DMS53 (cell line): ENCODE measurements around the gene COPZ1.

ENCODE experiments used
- DNase-seq: peaks from one replicate; lab custom pipeline; 2025; lab: John Stamatoyannopoulos, UW

Gene COPZ1

DNA sequence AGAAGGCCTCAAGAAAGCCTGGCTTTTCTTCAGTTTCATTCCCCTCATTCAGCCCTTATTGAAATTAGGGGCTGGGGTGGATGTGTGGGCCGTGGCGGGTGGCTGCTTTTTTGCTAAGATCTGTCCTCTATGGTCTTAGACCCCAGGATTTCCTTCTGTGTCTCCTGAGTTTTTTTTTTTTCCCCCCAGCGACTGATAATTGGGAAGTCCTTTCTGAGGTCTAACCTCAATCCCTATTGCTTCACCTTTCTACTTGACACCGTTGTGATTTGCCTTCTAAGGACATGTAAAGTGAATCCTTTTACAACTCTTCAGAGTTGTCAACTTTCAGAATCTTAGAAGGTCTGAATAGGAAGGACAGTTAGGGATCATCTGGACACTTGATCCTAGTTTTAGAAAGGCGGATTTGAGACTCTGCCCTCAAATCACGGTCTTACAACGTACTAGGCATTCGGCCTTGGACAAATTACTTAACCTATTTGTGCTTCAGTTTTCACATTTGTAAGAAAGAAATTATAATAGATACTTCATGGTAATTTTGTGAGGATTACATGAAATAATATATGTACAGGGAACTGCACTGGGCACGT lies 34.9 kb downstream of the COPZ1 start:
- DNase-seq, result no peak

DNA sequence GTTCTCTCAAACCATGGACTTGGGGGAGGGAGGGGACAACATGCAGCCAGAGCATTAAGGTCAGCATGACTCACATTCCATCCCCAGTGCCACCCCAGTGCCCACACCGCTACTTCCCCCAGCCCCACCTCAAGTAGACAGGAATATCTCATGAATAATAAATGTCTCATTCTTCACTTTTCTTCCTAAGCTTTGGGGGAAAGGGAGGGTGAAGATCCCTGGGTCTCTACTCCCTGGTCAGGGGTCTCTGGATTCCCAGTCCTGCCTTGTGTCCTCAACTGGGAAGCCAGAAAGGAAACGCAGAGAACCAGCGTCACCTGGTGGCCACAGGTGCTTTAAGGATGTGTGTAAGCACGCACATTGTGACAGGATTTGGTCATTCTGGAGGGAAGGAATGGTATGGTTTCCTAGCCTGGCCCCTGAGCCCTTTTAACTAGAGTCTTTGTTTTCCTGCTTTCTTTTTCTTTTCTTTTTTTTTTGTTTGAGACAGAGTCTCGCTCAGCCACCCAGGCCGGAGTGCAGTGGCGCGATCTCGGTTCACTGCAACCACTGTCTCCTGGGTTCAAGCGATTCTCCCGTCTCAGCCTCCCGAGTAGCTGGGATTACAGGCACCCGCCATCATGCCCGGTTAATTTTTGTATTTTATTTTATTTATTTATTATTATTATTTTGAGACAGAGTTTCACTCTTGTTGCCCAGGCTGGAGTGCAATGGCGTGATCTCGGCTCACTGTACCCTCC lies 36.0 kb downstream of the COPZ1 start:
- peak; percentile 93 for DNase-seq

DNA sequence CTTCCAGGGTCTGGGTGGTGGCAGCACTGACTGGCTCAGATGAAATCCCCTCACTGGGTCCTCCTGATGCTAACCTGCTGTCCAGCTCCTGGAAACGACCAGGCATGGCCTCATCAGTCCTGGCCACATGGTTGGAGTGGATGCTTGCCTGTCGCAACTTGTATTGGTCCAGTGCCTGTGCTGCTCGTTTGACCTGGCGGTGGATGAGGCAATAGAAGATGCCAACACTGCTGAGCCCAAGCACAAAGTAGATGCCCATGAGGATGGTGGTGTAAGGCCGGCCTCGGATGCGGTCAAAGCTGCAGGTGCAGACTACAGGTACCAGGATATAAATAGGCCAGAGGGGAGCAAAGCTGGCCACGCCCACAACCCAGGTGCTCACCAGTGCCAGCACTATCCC lies 38.1 kb downstream of the COPZ1 start:
- DNase-seq, result no peak

DNA sequence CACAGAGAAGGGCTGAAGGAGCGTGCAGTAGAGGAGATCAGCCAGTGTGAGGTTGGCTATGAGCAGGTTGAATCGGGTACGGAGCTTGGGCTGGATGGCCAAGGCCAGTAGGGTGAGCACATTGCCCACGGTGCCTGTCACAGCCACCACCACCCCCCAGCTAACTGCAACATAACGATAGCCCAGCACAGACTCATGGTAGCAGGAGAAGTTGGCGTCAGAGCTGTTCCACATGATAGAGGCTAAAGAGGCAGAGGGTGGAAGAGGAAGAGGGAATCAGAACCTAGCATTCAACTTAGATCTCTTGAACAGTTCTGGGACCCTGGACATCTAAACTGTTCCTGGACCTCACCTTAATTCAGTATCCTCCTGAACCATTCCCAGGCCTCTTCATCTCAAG lies 38.7 kb downstream of the COPZ1 start:
- no peak for DNase-seq

DNA sequence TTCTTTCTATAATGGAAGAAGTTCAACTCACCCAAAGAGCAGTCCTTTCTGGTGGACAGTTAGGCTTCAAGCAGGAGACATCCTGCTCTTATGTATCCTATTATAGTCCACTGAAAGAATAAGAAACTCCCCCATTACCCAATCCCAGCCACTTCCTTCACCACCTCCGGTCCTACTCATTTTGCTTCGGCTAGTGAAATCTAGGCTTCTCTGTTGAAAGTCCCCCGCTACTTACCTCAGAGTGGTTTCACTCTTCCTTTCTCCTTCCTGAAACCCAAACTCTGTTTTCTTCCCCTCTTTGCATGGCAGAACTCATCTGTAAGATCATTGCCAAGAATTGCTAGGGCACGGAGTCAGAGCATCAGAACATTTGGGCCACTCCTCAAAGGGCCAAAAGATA lies 39.5 kb downstream of the COPZ1 start, which contains the start of gene GPR84:
GPR84 (minus strand) TSS at position 74 of the 400 bp plus-strand sequence. CDS start 635 bp downstream, outside the sequence.
- DNase-seq, result no peak

DNA sequence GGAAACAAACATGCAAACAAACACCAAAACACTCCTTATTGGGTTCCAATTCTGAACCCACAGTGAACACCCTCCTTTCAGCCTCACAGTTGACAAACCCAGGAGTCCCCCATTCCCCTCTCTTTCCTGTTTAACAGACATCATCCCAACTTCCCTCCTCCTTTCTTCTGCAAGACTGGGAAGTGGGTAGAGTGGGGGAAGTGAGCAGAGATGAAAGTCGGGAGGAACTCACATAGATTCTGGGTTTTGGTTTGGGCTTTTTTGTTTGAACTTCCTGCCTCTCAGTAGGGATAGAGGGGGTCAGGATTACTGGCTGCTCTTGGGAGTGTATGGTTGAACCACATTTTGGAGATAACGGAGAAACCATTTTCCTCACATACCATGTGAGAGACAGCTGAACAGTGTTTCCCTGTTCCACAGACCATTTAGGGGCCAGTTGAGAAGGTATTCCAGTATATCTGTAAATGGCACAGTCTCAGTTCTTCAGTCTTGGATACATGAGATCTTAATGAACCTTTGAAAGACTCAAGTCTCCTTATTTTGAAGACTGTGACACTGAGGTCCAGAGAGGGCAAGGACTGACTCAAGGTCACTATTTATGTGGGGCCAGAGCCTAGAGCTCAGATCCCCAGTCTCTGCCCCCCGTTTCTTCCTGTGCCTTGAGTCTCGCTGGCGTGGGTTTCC lies 43.2 kb downstream of the COPZ1 start:
- no peak for DNase-seq

DNA sequence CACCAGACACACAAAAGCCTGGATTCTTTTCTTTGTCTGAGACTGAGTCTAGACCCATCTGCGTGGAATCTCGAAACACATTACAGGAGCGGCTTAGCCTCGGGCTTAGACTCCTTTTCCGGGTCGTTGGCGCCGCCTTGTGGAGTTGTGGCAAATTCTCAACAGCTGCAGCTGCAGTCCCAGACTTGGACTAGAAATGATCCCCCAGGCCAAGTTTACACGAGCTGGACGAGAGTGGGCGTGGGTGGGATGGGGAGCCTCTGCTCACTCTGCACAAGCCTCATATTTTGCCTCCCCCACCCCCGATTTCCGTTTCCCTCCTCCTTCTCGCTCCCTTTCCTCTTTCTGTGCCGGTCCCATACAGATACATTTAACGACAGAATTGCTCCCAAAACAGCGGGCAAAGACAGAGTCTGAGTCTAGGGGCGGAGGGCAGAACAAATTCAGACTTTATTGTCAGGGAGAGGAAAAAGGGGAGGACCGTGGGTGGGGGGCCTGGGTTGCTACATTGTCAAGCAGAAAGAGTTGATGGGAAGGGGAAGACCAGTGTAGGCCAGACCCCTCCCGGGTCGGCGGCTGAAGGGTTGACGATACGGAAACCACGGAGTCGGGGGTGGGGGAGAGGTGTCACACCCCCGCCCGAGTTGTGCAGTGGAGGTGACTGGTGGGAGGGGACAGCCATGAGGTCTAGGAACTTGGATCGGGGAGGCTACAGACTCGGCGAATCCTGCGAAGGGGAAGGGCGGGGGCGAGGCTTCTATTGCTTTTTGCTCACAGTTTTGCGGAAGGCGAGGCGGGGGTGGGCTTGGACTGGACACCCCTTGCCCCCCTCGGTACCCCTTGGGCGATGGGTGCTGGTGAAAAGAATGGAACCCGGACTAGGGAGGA lies 44.0 kb downstream of the COPZ1 start:
- peak; percentile 95 for DNase-seq

DNA sequence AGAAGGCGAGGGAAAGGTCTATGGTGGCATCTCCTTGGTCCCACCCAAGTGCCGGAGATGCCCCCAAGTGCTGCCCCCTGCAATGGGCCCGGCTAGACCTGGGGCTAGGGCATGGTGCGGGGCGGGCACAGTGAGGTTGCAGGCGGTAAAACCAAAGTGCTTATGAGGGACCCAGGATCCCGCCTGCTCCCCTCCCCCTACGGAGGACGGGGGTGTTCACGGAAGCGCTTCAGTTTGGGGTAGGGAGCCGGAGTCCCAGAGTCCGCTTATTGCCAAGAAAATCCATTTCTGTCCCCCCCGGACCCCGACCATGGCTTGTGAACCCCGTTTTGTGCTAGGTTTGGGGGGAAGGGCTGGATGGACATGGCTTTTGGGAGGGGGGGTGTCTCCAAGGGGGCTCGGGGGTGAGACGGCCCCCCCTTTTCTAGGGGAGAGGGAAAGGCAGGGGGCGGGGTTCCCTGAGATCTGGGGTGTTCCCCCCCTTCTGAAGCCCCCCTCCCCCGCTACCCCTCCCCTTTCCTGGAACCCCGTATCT lies 44.7 kb downstream of the COPZ1 start:
- DNase-seq, result peak; percentile 59

DNA sequence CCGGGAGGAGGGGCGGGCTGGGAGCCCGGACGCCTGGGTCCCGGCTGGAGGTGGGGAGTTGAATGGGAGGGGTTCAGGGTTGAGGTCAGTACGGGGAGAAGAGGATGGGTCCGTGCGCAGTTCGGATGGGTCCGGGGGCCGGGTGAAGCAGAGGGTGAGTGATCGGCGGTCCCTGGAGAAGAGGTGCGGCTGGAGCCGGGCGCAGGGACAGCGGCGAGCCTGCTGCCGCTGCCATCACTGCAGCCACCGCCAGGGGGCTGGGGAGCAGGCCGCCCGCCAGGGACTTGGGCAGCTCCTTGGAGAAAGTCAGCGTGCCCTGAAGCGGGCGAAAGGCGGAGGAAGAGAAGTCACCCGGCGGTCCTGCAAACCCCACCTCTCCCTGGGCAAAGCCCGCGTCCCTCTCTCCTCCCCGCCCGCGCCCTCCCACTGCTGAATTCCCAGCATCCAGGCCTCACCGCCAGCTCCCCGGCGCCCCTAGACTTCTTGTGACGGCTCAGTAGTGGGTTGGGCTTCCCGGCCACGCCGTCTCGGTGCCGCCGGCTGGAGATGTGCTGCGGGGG lies 45.3 kb downstream of the COPZ1 start:
- DNase-seq, result peak; percentile 87

DNA sequence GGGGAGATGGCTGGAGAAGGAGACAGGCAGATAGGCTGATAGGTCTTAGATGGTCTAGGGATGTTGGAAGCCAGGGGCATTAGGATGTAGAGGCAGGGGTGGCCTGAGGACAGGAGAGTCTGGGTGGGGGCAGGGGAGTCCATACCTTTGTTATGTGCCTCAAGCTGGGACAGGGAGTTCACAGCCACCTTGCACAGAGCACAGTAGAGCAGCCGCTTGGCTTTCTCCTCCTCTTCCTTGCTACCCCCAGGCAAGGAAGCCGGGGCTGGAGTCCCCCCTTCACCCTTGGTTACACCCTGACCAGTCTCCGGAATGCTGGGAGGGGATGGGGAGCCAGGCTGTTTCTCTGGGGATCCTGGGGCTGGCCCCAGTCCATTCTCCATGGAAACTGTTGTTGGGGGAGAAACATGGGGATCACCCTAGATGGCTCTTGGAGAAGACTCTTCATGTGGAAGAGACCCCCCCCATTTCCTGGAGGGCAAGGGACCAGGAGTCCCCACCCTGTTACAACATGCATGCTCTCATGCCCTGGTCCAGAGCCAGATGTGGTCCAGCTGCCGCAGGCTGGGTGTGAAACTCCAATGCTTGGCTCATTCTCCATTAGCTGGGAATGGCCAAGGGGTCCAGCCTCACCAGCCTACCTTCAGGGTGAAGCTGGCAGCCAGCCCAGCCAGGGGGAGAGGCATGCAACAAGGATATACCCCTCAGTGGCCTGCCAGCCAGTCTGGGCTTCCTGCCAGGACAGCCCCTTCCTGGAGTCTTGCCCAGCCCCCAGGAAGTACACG lies 46.6 kb downstream of the COPZ1 start:
- DNase-seq, result no peak

DNA sequence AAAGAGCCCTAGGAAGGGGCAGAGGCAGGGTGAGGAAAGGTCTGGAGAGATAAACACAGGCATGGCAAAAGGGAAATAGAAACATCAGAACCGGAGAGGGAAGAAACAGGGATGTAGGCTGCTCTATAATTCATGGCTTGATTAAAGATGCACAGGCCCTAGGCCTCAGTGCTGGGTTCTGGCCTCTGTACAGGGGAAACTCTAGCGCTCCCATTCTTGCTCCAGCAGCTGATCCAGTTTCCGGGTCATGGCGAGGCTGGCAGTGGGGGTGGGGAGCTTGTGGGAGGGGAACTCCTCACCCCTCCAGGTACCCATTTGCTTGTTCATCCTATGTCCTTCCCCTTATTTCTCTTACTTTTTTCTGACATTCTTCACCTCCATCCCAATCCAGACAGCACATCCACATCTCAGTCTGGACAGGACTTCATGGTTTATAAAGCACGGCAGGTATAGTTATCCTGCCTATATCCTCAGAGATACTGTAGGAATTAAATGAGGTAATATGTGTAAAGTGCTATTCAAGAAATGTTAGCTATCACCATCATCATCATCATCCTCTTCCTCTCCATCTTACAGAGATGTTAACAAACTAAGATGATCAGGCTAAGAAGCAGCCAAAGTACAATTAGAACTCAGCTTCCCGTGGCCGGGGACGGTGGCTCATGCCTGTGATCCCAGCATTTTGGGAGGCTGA lies 47.3 kb downstream of the COPZ1 start:
- DNase-seq, result no peak

DNA sequence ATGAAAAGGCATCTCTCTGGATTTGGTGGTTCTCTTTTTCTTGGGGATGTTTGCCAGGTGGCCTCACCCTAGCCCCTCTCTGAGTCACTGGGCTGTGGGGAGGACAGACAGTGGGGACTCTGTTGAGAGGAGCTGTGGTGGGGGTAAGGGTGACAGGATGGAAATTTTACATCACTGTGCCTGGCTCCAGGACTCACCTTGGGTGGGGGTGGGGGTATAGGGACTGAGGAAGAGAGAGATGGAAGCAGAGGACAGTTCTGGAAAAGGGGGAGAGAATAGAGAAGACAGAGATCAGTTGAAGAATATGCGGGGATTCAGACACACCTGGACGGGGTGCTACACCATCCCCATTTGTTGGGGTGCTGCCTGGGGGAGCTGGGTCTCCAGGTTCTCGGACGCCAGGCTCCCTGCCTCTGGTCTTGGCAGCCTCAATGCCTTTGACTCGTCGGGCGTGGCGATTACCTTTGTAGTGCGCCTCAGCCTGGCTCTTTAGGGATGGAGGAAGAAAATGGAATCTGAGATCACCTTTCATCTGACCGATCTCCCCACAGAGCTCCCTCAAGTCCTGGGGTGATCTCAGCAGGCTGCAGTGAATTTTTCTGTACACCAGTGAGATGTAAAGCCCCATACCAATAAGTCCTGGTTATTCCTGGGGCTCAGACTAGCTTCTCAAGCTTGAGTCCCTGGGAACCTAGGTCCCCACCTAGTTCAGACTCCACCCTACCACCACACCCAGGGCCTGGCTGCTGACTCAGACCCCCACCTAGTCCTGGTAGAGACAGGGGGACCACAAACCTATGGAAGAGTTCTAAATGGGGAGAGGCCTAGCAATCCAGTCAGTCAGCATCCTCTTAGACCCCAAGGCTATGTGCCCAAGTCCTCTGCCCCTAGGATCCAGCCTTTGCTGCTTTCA lies 49.0 kb downstream of the COPZ1 start:
- DNase-seq, result no peak

DNA sequence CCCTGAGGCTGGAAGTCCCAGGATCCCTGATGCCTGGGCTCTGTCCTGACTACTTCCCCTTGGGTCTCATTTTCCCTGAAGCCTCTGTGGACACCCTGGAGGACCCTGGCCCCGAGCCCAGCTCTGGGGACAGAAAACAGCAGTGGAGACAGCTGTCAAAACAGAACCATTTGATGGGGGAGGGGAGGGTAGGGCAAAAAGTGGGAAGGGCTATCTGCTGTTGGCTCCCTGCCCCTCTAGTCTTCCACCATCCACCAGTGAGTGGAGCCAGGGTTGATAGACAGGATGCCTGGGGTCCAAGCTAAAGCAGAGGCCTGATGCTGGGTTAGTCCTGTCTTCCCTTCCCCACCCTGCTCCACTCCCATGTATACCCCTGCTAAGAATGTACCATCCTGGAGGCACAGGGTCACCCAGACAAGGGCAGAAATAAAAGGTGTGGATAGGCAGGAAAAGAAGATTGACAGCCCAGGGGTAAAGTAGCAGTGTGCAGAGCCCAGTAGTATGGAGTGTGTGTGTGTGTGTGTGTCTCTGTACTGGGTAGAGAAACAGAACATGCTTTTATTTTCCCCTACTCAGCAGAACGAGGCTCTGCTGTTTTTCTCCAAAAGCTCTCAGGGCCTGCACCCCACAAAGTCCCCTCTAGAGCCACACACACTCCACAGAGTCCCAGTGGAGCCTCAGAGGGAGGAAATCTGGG lies 49.8 kb downstream of the COPZ1 start:
- DNase-seq, result peak; percentile 74

DNA sequence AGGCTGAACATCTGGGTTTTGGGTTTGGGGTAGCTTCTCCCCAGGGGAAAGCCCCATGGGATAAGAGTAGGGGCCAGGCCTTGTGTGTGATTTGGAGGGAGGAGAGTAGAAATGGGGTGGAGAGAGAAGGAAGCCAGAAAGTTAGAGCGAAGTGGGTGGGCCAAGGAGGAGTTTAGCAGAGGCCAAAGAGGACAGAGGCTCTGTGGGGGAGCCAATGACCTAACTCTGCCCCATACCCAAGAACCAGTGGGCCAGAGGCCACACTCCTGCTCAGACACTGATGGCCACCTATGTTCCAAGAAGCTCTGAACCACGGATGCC lies 50.3 kb downstream of the COPZ1 start:
- no peak for DNase-seq

DNA sequence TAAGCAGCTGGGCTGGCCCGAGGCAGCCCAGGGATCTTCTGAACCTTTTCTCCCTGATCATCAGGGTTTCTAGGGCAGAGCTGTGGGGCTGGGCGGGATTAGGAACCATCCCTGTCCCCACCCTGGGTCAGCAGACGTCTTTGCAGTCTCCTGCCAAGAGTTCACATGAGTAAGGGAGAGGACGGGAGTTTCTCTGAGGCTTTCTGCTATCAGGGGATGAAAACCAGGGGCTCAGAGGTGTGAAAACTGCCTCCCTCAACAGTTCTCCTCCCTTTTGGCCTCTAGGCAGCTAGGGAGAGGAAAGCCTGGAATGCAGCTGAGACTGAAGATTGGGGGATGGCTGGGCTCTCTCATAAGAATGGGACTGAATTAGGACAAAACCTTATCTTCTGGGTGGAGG lies 51.7 kb downstream of the COPZ1 start:
- DNase-seq, result no peak

DNA sequence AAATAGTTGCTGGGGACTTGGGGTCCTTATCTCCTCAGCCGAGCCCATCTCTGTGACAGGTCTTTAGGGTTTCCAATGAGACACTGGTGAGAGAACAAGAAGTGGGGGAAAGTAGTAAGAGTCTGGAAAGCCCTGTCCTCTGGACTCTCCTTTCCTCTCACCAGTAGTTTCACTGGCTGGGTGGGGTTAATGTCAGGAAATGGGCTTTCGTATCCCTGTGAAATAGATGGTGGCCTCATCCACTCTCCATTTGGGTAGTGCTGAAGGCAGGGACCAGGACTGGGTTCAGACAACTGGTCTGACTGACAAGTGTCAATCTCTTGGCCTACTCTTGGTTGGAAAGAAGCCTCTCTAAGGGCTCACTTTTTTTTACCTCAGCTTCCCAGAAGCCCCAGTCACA lies 52.1 kb downstream of the COPZ1 start:
- DNase-seq, result no peak

DNA sequence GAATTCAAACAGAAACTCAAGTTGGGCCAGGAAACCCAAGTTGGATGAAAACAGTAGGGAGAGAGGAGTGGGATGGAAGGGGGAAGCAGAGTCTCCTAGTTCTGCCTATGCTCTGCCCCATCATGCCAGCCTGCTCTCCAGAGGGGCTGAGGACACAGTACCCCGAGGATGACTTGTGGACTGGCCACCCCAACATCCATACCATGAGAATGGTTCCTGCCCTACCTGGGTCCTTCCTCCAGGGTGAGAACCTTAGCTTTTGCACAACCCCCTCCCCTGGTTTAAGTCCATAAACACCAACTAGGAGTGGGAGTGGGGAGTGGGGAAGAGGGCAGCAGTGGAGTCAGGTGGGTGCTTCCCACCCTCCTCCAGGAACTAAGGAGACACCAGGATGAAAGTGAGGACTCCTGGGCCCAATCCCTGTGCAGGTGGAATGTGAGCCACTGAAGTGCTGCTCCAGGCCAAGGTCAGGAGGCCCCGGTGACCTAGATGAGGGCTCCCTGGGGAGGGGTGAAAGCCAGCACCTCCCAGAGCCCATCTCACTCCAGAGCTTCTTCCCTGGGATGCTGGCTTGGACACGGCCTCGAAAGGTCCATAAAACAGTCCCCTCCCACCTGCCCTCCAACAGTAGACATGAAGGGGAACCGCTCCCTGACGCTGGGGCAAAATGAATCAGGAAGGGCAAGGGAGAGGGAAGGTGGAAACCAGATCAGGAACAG lies 53.0 kb downstream of the COPZ1 start:
- no peak for DNase-seq

DNA sequence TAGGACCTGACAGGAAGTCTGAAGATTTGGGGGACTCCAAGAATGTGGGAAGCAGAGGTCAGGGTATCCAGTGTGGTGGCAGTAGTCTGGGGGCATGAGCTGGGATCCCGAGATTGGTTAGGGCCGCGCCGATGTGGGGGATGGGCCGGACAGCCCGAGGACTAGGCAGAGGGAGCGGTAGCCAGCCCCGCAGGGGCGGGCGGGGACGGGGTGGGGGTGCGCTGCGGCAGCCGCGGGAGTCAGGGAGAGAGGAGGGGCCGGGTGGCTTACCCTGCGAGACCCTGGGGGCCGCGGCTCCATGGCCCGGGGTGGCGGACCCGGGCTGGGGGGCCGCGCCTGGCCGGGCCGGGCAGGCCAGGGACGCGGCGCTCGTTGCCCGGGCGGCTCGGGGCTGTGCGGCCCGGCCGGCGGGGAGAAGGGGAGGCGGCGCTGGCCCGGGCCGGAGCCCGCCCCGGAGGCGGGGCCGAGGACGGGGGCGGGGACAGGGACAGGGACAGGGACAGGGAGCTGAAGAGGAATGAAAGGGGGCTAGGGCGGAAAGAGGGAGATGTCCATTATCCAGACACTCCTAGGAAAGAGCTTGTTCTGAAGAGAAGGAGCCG lies 54.0 kb downstream of the COPZ1 start:
- peak; percentile 88 for DNase-seq
